Activated CD8-positive, alpha-beta memory T cell treated with anti-CD3 and anti-CD28 coated beads, Interleukin-2, amount 50 U/mL, for 48 hours (primary cell): ENCODE measurements around the gene SAMD13.

Experiments used
- DNase-seq: peaks from one replicate; pipeline ENCODE4 v3.0.0-alpha.2; 2020

Gene SAMD13

GRCh38 chr1:84301004-84301784 lies at the start of gene SAMD13:
Gene SAMD13 (plus strand): TSS chr1:84301708. CDS start chr1:84303235, 1,527 bp downstream.
- DNase-seq = no peak

GRCh38 chr1:84253036-84253435 lies 48.5 kb upstream of the SAMD13 start:
- DNase-seq = no peak

GRCh38 chr1:84253891-84254290 lies 47.6 kb upstream of the SAMD13 start:
- DNase-seq = no peak

GRCh38 chr1:84254703-84255238 lies 46.7 kb upstream of the SAMD13 start:
- no peak for DNase-seq

GRCh38 chr1:84255582-84255981 lies 45.9 kb upstream of the SAMD13 start:
- DNase-seq = no peak

GRCh38 chr1:84257617-84258016 lies 43.9 kb upstream of the SAMD13 start:
- DNase-seq = no peak

GRCh38 chr1:84259376-84259775 lies 42.1 kb upstream of the SAMD13 start:
- no peak for DNase-seq

- no peak for DNase-seq
These were observed 41.5 kb upstream of the SAMD13 start for GRCh38 chr1:84259989-84260388.

GRCh38 chr1:84260852-84261518 lies 40.5 kb upstream of the SAMD13 start:
- no peak for DNase-seq

GRCh38 chr1:84264961-84265360 lies 36.5 kb upstream of the SAMD13 start:
- DNase-seq = no peak

- no peak for DNase-seq
These were observed 35.6 kb upstream of the SAMD13 start for GRCh38 chr1:84265867-84266266.

- DNase-seq = no peak
These were observed 34.8 kb upstream of the SAMD13 start for GRCh38 chr1:84266748-84267147.

GRCh38 chr1:84267476-84267875 lies 34.0 kb upstream of the SAMD13 start:
- no peak for DNase-seq

GRCh38 chr1:84268346-84268745 lies 33.2 kb upstream of the SAMD13 start:
- no peak for DNase-seq

GRCh38 chr1:84269306-84269705 lies 32.2 kb upstream of the SAMD13 start:
- no peak for DNase-seq

GRCh38 chr1:84271441-84272151 lies 29.9 kb upstream of the SAMD13 start:
- DNase-seq = no peak

- DNase-seq = no peak
These were observed 29.1 kb upstream of the SAMD13 start for GRCh38 chr1:84272401-84272800.

GRCh38 chr1:84277343-84278059 lies 24.0 kb upstream of the SAMD13 start:
- no peak for DNase-seq

GRCh38 chr1:84278905-84279304 lies 22.6 kb upstream of the SAMD13 start:
- no peak for DNase-seq

- DNase-seq = no peak
These were observed 20.6 kb upstream of the SAMD13 start for GRCh38 chr1:84280912-84281311.

- DNase-seq = no peak
These were observed 18.7 kb upstream of the SAMD13 start for GRCh38 chr1:84282780-84283333.

GRCh38 chr1:84283381-84283780 lies 18.1 kb upstream of the SAMD13 start:
- DNase-seq = no peak

GRCh38 chr1:84286071-84286470 lies 15.4 kb upstream of the SAMD13 start:
- DNase-seq = no peak
